NCI-H82 (cell line): Measurements from ENCODE around the gene PSG4.
"Not testable (repeated sequence)": the region's sequence is repeated elsewhere in the genome, so short reads cannot be mapped to it uniquely, and the experiment has no call there.

Experiments
- DNase-seq: peaks from one replicate; lab custom pipeline; 2025; lab: John Stamatoyannopoulos, UW

The PSG4 gene

DNA sequence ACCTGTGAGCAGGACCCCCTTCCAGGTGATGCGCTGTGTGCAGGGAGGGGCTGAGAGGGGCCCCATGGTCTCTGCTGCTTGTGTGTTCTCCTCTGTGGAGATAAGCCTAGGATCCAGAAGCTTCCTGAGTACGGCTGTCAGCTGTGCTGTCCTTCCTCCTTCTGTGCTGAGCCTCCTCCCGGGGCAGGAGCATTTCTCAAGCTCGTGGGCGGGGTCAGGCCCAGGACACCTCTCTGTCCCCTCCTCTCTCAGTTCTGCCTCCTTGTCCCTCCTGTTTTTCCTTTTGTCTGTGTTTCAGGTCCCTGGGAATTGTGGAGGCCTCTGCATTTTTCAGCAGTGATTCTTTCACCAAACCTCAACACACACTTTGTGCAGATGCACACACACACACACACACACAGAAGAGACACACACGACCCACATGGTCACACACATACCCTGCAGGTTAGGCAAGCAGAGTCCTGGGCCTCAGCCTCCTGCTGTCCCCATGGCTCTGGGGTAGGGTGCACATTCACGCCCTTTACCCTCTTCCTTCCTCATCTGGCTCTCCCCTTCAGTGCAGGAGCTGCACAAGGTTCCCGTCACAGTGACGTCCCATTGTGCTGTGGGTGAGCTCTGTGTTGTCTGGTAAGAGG, at the start of gene PSG4:
Gene PSG4, minus strand, starts transcription at position 168 of the 635 bp plus-strand sequence. Its CDS starts 102 bp downstream, at position 66.
- not testable (repeated sequence) for DNase-seq

DNA sequence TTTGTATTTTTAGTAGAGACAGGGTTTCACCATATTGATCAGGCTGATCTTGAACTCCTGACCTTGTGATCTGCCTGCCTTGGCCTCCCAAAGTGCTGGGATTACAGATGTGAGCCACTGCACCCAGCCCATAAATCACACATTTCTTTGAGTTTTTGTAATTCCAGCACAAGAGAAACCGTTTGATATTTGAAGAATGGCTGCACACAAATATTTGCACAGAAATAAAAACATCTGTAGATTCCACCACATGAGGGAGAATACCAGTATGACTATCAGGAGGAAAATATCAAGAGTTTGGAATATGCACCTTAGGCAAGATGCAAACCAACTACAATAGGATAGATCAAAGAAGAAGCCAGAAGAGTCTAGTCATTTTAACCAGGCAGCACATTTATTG, 46.0 kb upstream of the PSG4 start:
- DNase-seq, result not testable (repeated sequence)

DNA sequence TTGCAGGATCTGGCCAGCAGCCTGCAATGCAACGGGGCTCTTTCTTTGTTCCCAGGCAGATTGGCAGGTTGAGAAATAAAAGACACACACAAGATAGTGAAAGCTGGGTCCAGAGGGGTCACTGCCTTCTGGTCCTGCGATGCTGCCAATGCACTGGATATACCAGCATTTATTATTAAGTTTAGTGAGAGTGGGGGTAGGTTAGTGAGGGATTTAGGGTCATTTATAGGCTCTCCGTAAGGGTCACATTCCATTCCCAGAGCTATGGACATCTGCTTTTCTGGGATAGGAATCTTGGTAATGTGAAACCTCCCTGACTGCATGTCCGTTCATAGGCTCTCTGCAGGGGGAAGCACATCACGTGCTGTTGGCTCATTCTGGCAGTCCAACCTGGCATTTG, 44.9 kb upstream of the PSG4 start:
- DNase-seq, result not testable (repeated sequence)

DNA sequence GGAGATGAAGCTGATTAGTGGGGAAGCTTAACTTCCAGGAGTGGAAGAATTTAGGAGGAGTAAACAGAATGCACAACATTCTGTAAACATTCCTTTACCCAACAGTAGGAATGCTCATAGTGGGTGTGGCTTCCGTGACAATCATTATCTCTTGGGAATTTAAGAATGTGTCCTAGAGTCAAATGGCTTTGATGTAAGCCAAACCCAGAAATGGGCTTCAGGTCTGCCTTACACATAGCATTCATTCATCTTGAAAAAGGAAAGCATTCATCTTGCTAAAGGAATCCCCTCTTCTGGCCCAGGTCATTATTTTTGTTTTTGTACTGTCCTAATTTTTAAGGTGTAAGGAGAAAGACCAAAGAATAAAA, 43.2 kb upstream of the PSG4 start:
- not testable (repeated sequence) for DNase-seq

DNA sequence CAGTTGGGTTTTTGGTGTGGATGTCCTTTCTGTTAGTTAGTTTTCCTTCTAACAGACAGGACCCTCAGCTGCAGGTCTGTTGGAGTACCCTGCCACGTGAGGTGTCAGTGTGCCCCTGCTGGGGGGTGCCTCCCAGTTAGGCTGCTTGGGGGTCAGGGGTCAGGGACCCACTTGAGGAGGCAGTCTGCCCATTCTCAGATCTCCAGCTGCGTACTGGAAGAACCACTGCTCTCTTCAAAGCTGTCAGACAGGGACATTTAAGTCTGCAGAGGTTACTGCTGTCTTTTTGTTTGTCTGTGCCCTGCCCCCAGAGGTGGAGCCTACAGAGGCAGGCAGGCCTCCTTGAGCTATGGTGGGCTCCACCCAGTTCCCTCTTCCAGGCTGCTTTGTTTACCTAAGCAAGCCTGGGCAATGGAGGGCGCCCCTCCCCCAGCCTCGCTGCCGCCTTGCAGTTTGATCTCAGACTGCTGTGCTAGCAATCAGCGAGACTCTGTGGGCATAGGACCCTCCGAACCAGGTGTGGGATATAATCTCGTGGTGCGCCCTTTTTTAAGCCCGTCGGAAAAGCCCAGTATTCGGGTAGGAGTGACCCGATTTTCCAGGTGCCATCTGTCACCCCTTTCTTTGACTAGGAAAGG, 41.9 kb upstream of the PSG4 start:
- not testable (repeated sequence) for DNase-seq

DNA sequence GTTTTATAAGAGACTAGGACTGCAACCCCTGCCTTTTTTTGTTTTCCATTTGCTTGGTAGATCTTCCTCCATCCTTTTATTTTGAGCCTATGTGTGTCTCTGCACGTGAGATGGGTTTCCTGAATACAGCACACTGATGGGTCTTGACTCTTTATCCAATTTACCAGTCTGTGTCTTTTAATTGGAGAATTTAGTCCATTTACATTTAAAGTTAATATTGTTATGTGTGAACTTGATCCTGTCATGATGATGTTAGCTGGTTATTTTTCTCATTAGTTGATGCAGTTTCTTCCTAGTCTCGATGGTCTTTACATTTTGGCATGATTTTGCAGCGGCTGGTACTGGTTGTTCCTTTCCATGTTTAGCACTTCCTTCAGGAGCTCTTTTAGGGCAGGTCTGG, 40.4 kb upstream of the PSG4 start:
- not testable (repeated sequence) for DNase-seq

DNA sequence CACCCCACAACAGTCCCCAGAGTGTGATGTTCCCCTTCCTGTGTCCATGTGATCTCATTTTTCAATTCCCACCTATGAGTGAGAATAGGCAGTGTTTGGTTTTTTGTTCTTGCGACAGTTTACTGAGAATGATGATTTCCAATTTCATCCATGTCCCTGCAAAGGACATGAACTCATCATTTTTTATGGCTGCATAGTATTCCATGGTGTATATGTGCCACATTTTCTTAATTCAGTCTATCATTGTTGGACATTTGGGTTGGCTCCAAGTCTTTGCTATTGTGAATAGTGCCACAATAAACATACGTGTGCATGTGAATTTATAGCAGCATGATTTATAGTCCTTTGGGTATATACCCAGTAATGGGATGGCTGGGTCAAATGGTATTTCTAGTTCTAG, 36.8 kb upstream of the PSG4 start:
- not testable (repeated sequence) for DNase-seq

DNA sequence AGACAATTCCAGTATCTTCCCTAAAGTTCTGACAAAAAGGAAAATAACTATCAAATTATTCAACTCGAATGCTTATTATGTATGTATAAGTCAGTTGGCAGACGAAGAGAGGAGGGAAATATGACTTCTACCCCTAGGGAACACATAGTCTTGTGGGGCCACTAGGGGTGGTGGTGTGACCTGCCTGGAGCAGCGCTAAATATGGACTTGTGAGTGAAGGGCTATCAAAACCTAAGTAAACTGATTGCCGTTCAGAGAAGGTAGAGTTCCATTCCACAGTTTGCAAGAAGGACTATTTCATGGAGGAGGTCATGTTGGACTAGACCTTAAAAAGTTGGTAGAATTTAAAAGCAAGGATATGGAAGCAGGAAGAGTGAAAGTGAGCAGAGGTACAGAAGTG, 32.8 kb upstream of the PSG4 start:
- DNase-seq, result peak; percentile 20

DNA sequence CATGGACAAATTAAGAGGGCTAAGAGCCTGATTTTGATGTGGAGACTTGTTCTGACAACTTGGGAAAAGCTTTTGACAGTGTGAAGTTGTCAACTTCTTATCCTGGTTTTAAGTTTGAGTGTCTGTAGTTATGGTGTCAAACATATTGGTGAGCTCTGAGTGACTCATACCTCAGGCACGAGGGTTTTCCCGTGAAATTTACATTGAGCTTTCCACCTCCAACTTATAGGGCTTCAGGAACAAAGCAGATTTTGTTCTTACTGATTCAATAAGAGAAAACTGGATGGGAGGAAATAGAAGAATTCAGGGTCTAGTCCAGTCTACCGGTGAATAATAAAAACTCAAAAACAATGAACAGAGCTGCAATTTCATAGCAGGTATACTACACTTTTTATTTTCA, 30.2 kb upstream of the PSG4 start:
- DNase-seq, result not testable (repeated sequence)

DNA sequence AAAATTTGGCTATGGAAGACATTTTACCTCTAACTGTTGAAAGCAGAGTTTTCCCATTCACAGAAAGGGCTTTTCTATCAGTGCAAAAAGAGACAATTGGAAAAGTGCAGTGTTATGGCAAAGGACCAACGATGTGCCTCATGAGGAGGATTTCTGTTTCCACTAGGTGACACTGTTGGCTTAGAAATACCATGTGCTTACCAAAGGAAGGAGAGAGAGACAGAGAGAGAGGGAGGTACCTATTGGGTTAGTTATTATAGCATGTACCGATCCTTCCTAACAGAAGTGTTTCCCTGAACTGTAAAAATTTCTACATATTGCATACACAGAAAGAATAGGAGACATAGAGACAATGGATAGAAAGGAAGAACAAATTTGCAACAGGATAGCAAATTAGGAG, 23.9 kb upstream of the PSG4 start:
- peak; percentile 75 for DNase-seq

DNA sequence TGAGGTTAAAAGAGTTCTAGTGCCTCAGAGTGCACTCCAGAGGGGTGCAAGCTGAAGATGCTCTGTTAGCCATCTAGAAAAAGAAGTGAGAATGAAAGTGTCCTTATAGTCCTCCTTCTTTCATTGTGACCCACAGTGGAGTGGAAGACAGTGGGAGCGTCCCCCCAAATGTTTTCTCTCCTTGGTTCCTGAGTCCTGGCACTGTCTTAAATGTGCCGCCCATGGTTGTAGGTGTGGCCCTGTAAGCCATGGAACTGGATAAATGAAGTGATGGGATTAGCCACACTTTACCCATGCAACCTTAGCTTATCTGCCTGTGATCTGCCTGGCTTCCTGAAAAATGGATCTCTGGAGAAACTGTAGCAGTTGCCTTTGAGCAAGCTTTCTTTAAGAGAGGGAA, 23.3 kb upstream of the PSG4 start:
- peak; percentile 16 for DNase-seq

DNA sequence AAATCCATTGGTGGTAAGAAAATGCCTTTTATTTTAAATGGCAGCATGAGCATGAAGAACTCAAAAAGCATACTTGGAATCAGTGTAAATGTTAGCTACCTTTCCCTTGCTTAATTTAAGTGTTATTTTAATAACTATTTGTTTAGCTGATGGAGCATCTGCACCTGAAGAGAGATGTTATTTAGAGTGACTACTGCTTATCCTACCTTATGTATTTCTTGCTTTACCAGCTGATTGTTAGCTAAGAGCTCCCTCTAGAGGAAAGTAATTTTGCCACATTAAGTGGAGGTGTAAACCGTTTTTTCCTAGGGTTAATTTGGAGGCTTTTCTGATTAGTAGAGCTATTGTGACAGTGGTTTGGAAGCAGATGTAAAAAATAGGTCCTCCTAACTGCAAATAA, 21.5 kb upstream of the PSG4 start:
- not testable (repeated sequence) for DNase-seq

DNA sequence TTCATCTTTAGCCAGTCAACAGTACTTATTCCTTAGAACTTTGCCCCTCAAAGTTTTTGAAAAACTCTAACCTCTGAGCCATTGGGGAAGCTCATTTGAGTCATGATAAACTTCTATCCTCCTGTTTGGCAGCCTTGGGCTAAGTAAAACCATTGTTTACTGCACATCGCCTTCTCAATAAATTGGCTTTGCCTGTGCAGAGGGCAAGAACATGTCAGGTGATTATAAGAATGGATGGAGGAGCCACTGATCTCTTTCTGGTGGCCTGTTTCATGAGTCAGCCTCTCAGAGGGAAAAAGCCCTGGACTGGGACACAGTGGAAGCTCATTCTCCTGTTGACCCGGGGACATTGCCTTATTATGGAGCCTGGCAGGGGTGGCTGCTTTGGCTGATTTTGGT, 19.4 kb upstream of the PSG4 start:
- no peak for DNase-seq

DNA sequence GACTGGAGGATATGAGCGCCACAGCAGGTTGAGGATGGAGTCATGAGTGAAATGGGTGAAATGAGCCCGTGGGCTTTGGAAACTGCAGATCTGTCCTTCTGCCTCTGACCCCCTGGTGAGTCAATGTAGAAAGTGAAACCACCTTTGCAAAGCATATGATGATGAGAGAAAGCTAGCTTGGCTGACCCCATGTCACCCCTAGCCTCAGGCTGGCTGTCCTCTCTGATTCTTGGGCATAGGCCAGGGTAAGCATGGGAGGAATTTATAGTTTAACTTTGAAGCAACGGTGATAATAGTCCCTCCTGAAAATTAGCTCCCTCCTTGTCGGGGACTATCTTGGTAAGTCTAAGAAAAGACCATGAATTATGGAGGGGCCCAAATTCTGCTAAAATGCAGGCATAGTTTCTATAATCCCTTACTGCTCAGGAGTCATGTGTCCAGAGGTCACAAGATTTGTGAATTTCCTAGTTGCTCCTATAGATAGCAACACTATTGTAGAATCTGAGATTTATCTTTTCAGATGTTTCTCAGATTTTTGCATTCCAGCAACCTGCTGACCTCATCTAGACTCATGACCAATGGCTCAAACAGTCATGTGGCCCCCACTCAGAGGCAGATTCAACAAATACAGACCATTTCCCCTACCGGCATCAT, 18.9 kb upstream of the PSG4 start:
- not testable (repeated sequence) for DNase-seq

DNA sequence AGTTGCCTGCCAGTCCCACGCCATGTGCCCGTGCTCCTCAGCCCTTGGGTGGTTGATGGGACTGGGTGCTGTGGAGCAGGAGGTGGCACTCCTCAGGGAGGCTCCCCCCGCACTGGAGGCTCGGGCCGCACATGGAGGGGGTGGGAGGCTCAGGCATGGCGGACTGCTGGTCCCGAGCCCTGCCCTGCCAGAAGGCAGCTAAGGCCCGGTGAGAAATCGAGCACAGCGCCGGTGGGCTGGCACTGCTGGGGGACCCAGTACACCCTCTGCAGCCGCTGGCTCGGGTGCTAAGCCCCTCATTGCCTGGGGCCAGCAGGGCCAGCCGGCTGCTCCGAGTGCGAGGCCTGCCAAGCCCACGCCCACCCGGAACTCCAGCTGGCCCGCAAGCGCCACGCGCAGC, 16.5 kb upstream of the PSG4 start:
- not testable (repeated sequence) for DNase-seq

DNA sequence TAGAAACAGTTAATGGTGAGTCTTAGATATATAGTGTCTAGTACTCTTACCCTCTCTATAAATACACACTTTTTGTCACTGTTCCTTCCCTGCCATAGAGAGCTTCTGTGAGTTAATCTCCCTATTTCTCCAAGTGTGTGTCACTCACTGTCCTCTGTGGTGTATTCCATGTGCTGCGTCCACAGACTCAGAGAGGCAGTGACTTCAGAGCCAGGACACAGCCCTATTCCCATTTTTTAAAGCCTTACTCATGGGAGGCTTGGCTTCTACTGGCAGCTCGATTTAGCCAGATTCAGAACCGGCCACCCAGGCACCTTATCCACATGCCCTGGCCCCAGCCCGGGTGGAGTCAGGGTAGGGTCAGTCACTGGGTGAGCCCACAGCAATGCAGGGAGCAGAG, 13.7 kb upstream of the PSG4 start:
- DNase-seq, result not testable (repeated sequence)

DNA sequence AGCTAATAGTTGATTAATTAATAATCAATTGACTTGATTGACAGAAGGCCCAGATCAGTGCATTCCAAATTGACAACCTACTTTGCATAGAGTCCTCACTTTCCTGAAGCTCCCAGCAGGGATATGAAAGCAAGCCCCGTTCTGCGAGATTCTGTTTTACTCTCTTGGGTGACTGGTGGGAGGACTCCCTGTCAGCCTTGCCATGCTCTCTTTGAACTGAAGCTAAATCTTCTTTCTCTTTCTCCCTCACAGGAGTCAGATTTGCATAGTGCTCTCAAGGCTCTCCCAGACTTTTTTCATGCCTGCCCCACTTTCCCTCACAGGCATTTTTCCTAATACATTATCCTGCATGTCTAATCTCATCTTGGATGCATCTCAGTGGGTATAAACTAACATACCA, 10.4 kb upstream of the PSG4 start:
- not testable (repeated sequence) for DNase-seq

DNA sequence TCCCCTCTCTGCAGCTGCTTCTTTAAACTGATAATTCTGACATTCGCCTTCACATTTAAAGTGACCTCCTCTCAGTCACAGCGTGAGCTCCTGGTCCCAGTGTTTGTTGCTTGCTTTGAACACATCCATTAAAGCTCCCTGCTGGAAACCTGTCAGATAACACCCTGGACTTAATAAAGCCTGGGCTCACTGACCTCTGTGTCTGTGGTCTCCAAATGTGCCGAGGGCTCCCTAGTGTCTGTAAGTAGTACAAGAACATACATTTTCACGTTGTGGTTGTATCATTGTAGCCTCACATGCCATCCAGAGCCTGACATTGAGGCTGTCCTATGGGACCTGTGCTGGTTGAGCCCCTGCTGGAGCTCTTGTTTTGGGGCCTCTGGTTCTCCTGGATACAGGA, 2.6 kb upstream of the PSG4 start:
- DNase-seq, result no peak

DNA sequence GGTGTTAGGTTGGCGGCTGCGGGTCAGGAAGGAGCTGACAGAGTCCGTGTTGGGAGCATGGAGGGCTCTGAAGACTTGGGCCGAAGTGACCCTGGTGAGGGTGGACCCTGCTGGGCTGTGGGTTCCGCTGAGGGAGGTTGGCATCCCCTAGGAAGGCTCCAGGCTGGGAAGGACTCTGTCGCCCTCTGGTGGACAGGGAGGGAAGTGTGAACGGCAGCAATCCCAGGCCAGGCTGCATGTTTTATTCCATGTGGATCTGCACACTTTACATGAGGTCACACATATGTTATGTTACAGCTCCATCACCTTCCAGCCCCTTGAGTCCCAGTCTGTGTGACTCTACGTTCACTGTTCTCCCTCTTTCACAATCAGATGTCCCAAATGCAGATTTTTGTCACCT, 1.7 kb upstream of the PSG4 start:
- peak; percentile 33 for DNase-seq

DNA sequence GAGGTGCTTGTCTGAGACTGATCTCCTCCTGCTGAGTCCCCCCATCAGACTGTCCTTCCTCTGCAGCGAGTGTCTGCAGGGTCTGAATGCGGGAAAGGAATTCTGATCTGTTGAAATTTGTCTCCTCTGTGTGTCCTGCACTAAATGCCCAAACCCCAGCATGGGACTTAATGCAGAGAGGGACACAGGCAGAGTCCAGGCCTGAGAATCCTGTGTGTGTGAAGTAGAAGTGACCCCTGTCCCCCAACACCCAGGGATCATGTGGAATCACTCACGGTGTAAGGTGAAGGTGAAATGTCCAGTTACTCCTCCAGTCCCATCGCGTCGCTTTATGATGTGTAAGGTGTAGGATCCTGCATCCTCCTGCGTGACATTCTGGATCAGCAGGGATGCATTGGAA, 1.8 kb downstream of the PSG4 start:
- not testable (repeated sequence) for DNase-seq

DNA sequence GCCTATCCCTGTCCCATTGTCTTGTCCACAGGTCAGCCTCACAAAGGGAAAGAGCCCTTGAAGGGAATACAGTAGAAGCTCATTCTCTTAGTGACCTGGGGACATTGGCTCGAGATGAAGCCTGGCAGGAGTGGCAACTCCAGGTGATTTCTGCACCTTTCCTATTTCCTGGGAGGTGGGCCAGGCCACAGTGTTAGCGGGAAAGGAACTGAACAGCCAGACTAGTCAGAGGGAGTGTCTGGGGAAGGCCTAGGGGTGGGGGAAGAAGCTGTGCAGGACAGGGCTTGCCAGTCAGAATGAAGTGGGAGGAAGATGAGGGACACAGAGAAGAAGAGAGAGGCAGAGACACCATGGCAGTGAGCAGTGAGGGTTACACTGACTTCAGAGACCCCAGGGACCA, 3.5 kb downstream of the PSG4 start:
- not testable (repeated sequence) for DNase-seq

DNA sequence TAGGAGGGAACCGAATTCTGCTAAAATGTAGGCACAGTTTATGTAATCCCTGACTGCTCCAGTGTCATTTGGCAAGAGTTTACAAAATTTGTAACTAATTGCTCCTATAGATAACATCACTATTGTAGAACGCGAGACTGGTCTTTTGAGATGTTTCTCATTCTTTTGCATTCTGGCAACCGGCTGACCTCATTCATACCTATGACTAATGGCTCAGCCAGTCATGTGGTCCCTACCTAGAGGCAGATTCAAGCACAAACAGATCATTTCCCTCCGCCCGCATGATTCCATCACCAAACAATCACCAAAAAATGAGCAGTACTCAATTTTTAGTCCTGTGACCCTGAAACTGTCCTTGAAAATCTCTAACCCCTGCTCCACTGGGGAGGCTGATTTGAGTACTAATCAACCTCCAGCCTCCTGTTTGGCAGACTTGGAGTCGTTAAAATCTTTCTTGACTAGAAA, 4.1 kb downstream of the PSG4 start:
- not testable (repeated sequence) for DNase-seq

DNA sequence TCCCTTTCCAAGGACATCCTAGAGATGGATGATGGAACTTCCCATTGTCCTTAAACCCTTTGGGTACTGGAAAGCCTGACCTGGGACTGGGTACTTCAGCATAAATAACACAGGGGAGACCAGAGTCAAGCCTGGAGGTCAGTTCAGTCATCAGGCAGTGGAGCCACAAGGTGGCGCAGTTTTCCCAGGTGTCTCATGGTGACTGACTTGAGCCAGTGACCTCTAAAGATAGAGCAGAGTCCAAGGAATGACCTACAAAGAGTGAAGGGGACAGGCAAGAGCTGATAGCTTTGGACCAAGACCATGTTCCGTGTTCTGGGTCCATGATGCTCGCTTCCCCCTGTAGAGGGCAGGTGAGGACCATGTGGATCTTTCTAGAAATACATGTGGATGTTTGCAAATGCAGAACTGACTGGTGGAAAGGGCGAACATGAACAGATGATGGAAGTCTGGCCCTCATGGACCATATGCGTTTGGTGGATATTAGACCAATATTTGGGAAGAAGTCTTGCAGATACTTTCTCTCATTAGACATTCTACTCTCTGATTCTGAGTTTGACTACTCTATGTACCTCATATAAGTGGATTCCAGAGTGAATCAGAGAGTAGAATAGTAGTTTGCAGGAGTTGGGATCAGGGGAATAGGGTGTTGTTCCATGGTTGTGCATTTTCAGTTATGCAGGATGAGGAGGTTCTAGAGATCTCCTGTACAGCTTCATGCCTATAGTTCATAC, 6.6 kb downstream of the PSG4 start:
- peak; percentile 31 for DNase-seq
